K562 (cell line): ENCODE measurements around the gene PACSIN1. TPM values are rescaled to one million over a fixed set of nuclear protein-coding genes. Genes with fewer than 3 reads are reported as not detected.

Experiments used
- ARHGAP35 ChIP-seq: fragments of 450-650 bp; IDR thresholded peaks from 2 replicates; pipeline ENCODE4 v1.6.1; 2018; ENCODE audit not compliant: partially characterized antibody
- CBX1 ChIP-seq: sonication (generic); IDR thresholded peaks from 2 replicates; pipeline ENCODE4 v1.6.1; 2016; ENCODE audit warnings: antibody characterized with exemption, low read depth, mild to moderate bottlenecking
- EGR1 ChIP-seq: fragments of 450-650 bp; conservative IDR thresholded peaks from 2 replicates; pipeline ENCODE4 v1.6.1; 2017; ENCODE audit warnings: mild to moderate bottlenecking
- ELF1 ChIP-seq: fragments of 200-800 bp; sonication (Bioruptor generic); IDR thresholded peaks from 2 replicates; pipeline ENCODE4 v1.6.1; 2016; ENCODE audit warnings: missing genetic modification characterization, missing compliant biosample characterization
- LEF1 ChIP-seq: fragments of 450-650 bp; IDR thresholded peaks from 2 replicates; pipeline ENCODE4 v1.6.1; 2016; ENCODE audit warnings: mild to moderate bottlenecking
- PCBP1 ChIP-seq: fragments of 200-400 bp; formaldehyde crosslinking; IDR thresholded peaks from 2 replicates; pipeline ENCODE4 v1.6.1; 2018; ENCODE audit warnings: mild to moderate bottlenecking, low read depth, low read length; ENCODE audit not compliant: poor library complexity, severe bottlenecking
- PHF8 ChIP-seq: fragments of 200-600 bp; sonication (generic); IDR thresholded peaks from 2 replicates; pipeline ENCODE4 v1.6.1; 2012; ENCODE audit warnings: mixed run types, mild to moderate bottlenecking, inconsistent platforms, low read length, moderate library complexity, borderline replicate concordance
- POLR2A ChIP-seq: fragments of 450-650 bp; conservative IDR thresholded peaks from 2 replicates; pipeline ENCODE4 v1.6.1; 2016
- PRPF4 ChIP-seq: fragments of 200-400 bp; formaldehyde crosslinking; IDR thresholded peaks from one replicate; pipeline ENCODE4 v1.6.1; 2017; ENCODE audit warnings: low read length, low read depth, mild to moderate bottlenecking; ENCODE audit not compliant: insufficient read depth, poor library complexity, severe bottlenecking
- RAD21 ChIP-seq, 2 experiments: fragments of 250-450 bp in 1 of 2; fragments of 450-650 bp in 1 of 2; sonication (Bioruptor Pico) in 1 of 2; formaldehyde crosslinking in 1 of 2; IDR thresholded peaks in 1 of 2; conservative IDR thresholded peaks in 1 of 2; 2 replicates each; pipeline versions ENCODE4 v1.4.0 to v1.8.0; 2020 to 2022; ENCODE audit warnings: mild to moderate bottlenecking in 2 of 2, moderate library complexity in 1 of 2
- XRCC5 ChIP-seq: fragments of 200-400 bp; formaldehyde crosslinking; IDR thresholded peaks from 2 replicates; pipeline ENCODE4 v1.6.1; 2017; ENCODE audit warnings: low read depth, mild to moderate bottlenecking, low read length
- ZBED1 ChIP-seq: IDR thresholded peaks from 2 replicates; pipeline ENCODE4 v1.6.1; 2014
- ZNF3 ChIP-seq: fragments of 250-450 bp; sonication (Bioruptor Pico); IDR thresholded peaks from 2 replicates; pipeline ENCODE4 v1.5.0; 2021; ENCODE audit warnings: mild to moderate bottlenecking, moderate library complexity
- ZNF75A ChIP-seq: fragments of 450-650 bp; formaldehyde crosslinking; IDR thresholded peaks from 2 replicates; pipeline ENCODE4 v1.4.0; 2020; ENCODE audit warnings: mild to moderate bottlenecking
- ZNF778 ChIP-seq: fragments of 450-650 bp; formaldehyde crosslinking; IDR thresholded peaks from 2 replicates; pipeline ENCODE4 v1.4.0; 2020; ENCODE audit warnings: mild to moderate bottlenecking, moderate library complexity
- ZZZ3 ChIP-seq: fragments of 450-650 bp; IDR thresholded peaks from 2 replicates; pipeline ENCODE4 v1.6.1; 2016; ENCODE audit warnings: antibody characterized with exemption, mild to moderate bottlenecking, moderate library complexity
- polyA plus RNA-seq, 8 experiments: library from polyadenylated mRNA; depleted of rRNA in 4 of 8; stranded (reverse) in 5 of 8; unstranded in 3 of 8; fragments of >200 nt; fragmentation: Nextera tagmentation in 2 of 8; fragmentation: Illumina TruSeq in 1 of 8; extraction: Ambion mirVana in 2 of 8; extraction: Trizol in 1 of 8; gene quantifications; 2 replicates each; pipeline versions ENCODE4 v1.2.1 to v1.2.3, GENCODE V29; 2011 to 2014; ENCODE audit warnings: inconsistent platforms in 1 of 8, missing spikeins in 1 of 8
- total RNA-seq, 7 experiments: library from RNA; depleted of rRNA in 6 of 7; stranded (reverse); fragments of >200 nt in 6 of 7; fragmentation: Illumina TruSeq in 2 of 7; extraction: Trizol in 2 of 7; gene quantifications; 2 replicates each; pipeline versions ENCODE4 v1.2.1 to v1.2.3, GENCODE V29; 2011 to 2021; ENCODE audit warnings: low replicate concordance in 1 of 7
- TF ChIP-seq, protein P1 (sequence below): sonication (generic); formaldehyde crosslinking; IDR thresholded peaks from 2 replicates; pipeline ENCODE4 v1.9.0; 2022; ENCODE audit warnings: mild to moderate bottlenecking, missing genetic modification reagents
- TF ChIP-seq, protein P2 (sequence below), 2 experiments: fragments of 450-650 bp; IDR thresholded peaks; 2 replicates each; pipeline ENCODE4 v1.6.1; 2018; ENCODE audit warnings: mild to moderate bottlenecking in 2 of 2, low read depth in 1 of 2; ENCODE audit not compliant: partially characterized antibody in 2 of 2
- TF ChIP-seq, protein P3 (sequence below): fragments of 200-800 bp; sonication (Bioruptor generic); IDR thresholded peaks from 2 replicates; pipeline ENCODE4 v1.6.1; 2017; ENCODE audit warnings: missing genetic modification characterization, missing compliant biosample characterization
- TF ChIP-seq, protein P4 (sequence below): fragments of 250-450 bp; sonication (Bioruptor Pico); IDR thresholded peaks from 2 replicates; pipeline ENCODE4 v1.8.0; 2022; ENCODE audit warnings: moderate library complexity, mild to moderate bottlenecking, inconsistent platforms

PACSIN1 gene
- total and polyA plus RNA-seq, 9 of the 15 experiments (the other 6 are each of a cell fraction or from before 2014, with no cell fraction given), result 0.01 to 1.7 (median 0.45) TPM

DNA sequence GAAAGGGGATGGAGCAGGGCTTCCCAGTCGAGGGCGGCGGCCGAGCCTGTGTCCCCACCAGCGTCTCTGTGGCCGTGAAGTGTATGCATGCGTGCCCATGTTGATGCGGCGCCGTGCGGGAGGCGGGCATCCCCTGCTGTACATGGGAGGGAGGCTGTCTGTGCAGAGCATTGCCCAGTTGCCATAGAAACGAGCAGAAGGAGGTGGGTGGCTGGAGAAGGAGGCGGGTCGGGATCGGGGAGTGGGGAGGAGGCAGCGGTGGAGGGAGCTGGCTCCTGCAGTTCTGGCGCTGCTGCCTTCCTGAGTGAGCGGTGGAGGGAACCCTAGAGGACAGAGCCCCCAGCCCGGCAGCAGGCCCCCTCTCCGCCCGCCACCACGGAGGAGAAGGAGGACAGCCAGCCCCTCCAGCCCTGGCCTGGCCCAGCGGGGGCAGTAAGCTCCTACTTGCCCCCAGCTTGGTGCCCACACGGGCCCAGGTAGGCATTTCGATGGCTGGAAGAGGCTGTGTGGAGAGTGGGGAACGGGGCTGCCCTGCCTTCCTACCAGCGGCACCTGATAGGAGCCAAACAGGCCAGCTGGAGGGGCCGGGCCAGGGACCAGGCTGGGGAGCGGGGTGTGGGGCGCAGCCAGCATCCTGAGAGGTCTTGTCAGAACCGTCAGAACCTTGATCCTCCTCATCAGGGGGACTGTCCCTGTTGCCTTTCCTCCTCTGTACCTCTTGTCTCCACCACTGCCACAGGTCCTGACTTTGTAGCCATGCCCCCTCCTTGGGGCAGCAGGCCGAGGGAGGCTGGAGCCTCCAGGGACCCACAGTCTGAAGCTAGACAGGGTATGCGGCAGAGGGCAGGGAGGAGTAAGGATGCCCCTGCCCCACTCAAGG lies 49.0 kb downstream of the PACSIN1 start (continued):
- TF ChIP-seq, protein P1, sequence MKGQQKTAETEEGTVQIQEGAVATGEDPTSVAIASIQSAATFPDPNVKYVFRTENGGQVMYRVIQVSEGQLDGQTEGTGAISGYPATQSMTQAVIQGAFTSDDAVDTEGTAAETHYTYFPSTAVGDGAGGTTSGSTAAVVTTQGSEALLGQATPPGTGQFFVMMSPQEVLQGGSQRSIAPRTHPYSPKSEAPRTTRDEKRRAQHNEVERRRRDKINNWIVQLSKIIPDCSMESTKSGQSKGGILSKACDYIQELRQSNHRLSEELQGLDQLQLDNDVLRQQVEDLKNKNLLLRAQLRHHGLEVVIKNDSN (CRISPR knock-in tag), result no peak
- TF ChIP-seq, protein P2, sequence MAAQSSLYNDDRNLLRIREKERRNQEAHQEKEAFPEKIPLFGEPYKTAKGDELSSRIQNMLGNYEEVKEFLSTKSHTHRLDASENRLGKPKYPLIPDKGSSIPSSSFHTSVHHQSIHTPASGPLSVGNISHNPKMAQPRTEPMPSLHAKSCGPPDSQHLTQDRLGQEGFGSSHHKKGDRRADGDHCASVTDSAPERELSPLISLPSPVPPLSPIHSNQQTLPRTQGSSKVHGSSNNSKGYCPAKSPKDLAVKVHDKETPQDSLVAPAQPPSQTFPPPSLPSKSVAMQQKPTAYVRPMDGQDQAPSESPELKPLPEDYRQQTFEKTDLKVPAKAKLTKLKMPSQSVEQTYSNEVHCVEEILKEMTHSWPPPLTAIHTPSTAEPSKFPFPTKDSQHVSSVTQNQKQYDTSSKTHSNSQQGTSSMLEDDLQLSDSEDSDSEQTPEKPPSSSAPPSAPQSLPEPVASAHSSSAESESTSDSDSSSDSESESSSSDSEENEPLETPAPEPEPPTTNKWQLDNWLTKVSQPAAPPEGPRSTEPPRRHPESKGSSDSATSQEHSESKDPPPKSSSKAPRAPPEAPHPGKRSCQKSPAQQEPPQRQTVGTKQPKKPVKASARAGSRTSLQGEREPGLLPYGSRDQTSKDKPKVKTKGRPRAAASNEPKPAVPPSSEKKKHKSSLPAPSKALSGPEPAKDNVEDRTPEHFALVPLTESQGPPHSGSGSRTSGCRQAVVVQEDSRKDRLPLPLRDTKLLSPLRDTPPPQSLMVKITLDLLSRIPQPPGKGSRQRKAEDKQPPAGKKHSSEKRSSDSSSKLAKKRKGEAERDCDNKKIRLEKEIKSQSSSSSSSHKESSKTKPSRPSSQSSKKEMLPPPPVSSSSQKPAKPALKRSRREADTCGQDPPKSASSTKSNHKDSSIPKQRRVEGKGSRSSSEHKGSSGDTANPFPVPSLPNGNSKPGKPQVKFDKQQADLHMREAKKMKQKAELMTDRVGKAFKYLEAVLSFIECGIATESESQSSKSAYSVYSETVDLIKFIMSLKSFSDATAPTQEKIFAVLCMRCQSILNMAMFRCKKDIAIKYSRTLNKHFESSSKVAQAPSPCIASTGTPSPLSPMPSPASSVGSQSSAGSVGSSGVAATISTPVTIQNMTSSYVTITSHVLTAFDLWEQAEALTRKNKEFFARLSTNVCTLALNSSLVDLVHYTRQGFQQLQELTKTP (IDR thresholded peaks at IDR 0.05; ENCODE audit: low read depth in 1 of 2, partially characterized antibody in 2 of 2), result no peak
- TF ChIP-seq LEF1 (no peak), PCBP1 (peak; percentile 53), ZZZ3 (no peak), ELF1 (tag) (no peak), ZBED1 (peak; percentile 25; the same call in 1 of the 2 replicates), XRCC5 (no peak), ARHGAP35 (no peak), ZNF75A (CRISPR knock-in tag) (no peak), PHF8 (no peak), CBX1 (no peak), RAD21 (CRISPR knock-in tag; conservative IDR thresholded peaks at IDR 0.05 in 1 of 2, IDR thresholded peaks at IDR 0.05 in 1 of 2) (peak; percentile 41 to 60), ZNF3 (no peak), ZNF778 (CRISPR knock-in tag) (no peak), PRPF4 (no peak), POLR2A (no peak), EGR1 (peak; percentile 74)
- TF ChIP-seq, protein P3, sequence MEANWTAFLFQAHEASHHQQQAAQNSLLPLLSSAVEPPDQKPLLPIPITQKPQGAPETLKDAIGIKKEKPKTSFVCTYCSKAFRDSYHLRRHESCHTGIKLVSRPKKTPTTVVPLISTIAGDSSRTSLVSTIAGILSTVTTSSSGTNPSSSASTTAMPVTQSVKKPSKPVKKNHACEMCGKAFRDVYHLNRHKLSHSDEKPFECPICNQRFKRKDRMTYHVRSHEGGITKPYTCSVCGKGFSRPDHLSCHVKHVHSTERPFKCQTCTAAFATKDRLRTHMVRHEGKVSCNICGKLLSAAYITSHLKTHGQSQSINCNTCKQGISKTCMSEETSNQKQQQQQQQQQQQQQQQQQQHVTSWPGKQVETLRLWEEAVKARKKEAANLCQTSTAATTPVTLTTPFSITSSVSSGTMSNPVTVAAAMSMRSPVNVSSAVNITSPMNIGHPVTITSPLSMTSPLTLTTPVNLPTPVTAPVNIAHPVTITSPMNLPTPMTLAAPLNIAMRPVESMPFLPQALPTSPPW, result peak; percentile 9; the same call in 1 of the 2 replicates
- TF ChIP-seq, protein P4, sequence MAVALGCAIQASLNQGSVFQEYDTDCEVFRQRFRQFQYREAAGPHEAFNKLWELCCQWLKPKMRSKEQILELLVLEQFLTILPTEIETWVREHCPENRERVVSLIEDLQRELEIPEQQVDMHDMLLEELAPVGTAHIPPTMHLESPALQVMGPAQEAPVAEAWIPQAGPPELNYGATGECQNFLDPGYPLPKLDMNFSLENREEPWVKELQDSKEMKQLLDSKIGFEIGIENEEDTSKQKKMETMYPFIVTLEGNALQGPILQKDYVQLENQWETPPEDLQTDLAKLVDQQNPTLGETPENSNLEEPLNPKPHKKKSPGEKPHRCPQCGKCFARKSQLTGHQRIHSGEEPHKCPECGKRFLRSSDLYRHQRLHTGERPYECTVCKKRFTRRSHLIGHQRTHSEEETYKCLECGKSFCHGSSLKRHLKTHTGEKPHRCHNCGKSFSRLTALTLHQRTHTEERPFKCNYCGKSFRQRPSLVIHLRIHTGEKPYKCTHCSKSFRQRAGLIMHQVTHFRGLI (CRISPR knock-in tag), result no peak
